WTC11 (cell line): ENCODE measurements around the gene RASAL2.

Experiments used
- CBFB ChIP-seq: sonication (generic); formaldehyde crosslinking; IDR thresholded peaks from 2 replicates; pipeline ENCODE4 v1.8.1; 2022; ENCODE audit warnings: mild to moderate bottlenecking, low read depth, missing genetic modification reagents
- CREB1 ChIP-seq: sonication (generic); formaldehyde crosslinking; IDR thresholded peaks from 2 replicates; pipeline ENCODE4 v1.8.0; 2023; ENCODE audit warnings: mild to moderate bottlenecking, missing genetic modification reagents
- CREM ChIP-seq: sonication (generic); formaldehyde crosslinking; IDR thresholded peaks from 2 replicates; pipeline ENCODE4 v1.8.1; 2022; ENCODE audit warnings: mild to moderate bottlenecking, missing genetic modification reagents, moderate library complexity

DNA sequence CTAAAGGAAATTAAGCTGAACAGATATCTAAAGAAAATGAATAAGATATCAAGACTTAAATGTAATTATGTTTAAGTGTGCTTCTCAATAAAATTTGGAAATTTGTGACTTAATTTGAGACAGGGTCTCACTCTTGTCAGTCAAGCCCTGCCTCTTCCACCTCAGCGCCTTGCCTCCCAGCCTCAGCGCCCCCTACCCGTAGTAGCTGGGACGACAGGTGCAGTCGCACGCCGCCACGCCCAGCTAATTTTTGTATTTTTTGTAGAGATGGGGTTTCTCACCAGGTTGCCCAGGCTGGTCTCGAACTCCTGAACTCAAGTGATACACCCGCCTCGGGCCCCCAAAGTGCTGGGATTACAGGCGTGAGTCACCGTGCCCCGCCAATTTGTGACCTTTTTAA, 285.9 kb downstream of the RASAL2 start:
- TF ChIP-seq CREM (CRISPR knock-in tag) (no peak), CREB1 (CRISPR knock-in tag) (no peak), CBFB (CRISPR knock-in tag) (no peak)
